ENCODE data around the gene ZNF679.
"Not testable (repeated sequence)": the region's sequence is repeated elsewhere in the genome, so short reads cannot be mapped to it uniquely, and the experiment has no call there.

The ZNF679 gene

DNA sequence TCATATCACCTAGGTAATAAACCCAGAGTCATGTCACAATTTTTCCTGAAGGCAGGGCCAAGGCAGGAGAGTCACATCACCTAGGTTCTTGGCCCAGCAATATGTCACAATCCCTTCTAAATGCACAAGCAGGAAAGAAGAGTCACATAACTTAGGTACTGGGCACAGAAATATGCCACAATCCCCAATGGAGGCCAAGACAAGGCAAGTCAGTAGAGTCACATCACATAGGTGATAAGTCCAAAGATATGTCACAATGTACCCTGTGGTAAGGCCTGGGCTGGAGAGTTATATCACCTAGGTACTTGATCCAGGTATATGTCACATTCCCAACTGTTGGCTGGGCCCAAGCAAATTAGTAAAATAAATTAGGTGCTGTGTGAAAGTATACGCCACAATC lies at the start of gene ZNF679:
ZNF679 (plus strand) TSS at position 301 of the 400 bp plus-strand sequence. CDS start 20,644 bp downstream, outside the sequence.
- DNase-seq = not testable (repeated sequence)

DNA sequence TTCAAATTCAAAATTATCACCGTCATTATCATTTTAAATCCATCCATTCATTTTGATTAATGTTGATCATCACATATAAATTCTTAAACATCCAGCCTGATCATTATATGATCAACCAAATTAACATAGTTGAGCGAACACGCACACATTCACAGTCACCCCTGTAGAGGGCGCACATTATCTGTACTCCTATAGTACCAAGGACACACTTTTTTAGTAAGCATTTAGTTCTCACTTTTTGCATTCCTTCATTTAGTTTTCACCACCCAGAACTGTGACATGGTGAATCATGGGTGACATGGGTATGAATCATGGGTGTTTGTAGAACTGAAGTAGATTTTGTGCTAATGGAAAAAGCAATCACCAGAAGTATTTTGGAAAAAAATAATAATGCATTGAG lies 47.3 kb upstream of the ZNF679 start:
- DNase-seq = no peak

DNA sequence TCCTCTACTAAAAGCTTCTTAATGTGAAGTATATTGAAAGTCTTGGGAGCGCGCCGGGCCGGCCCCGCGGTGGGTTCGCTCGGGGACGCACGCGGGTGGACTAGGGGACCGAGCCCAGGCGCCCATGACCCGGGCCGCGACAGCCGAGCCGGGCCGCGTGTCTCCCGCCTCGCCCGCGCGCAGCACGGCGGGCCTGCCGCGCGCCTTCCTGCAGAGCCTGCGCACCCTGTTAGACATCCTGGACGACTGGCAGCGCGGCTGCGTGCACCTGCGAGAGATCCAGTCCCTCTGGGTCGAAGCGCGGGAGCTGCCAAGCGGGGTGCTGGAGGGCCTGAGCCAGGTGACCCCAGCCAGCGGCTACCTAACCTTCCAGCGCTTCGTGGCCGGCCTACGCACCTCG lies 46.7 kb upstream of the ZNF679 start:
- no peak for DNase-seq

DNA sequence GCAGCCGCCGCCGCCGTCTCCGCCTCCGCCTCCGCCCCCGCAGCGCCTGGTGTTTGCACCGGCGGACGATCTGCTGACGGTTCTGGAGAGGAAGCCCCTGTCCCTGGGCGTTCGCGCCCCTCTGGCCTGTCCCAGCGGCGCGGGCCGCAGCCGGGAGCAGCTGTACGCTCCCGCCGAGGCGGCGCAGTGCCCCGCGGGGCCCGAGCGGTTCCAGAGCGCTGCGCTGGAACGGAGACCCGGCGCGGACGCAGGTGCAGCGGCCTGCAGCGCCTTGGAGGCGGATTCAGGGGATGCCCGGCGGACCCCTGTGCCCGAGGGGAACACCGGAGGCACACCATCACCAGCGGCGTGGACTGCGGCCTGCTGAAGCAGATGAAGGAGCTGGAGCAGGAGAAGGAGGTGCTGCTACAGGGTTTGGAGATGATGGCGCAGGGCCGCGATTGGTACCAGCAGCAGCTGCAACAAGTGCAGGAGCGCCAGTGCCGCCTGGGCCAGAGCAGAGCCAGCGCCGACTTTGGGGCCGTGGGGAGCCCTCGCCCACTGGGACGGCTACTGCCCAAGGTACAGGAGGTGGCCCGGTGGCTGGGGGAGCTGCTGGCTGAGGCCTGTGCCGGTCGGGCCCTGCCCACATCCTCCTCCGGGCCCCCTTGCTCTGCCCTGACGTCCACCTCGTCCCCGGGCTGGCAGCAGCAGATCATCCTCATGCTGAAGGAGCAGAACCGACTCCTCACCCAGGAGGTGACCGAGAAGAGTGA lies 46.1 kb upstream of the ZNF679 start:
- DNase-seq = no peak

- DNase-seq = no peak
Measured at GRCh38 chr7:64183126-64183742, 45.0 kb upstream of the ZNF679 start.

DNA sequence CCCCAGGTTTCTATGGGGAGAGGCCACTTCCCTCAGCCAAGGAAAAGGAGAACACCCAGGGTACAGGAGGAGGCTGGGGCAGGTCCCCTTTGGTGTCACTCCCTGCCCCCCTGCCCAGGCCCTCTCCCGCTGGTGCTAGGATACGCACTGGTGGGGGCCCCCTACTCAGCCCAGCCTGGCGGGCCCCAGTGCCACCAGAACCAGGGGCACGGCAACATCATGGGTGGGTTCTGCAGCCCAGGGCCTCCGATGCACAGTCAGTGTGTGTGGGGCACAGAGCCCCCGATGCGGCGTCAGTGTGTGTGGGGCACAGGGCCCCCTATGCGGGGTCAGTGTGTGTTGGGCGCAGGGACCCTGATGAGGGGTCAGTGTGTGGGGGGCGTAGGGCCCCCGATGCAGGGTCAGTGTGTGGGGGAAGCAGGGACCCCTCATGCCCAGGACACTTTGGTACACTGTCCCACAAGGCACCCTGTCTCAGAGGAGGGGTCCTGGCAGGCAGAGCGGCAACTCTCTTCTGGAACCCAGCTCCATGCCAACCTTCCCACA lies 44.4 kb upstream of the ZNF679 start:
- DNase-seq = no peak

- no peak for DNase-seq
Measured at GRCh38 chr7:64184376-64184775, 43.9 kb upstream of the ZNF679 start.

DNA sequence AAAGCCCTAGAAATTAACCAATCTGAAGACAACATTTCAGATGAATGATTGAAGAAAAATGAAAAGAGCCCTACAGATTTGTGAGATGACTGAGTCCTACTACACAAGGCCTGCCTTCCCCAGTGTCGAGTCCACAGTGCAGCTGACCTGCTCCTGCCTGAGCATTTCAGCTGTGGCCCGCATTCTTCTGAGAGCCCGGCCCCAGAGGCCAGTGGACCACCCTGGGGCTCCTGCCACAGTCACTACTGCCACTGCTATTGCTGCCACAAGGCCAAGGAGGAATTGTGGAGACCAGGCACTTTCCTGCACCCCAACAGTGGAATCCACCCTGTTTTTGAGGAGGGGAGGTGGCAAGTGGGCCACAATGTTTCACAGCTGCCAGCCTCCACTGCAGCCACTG lies 40.9 kb upstream of the ZNF679 start:
- no peak for DNase-seq

- no peak for DNase-seq
Measured at GRCh38 chr7:64192148-64192704, 36.0 kb upstream of the ZNF679 start.

- DNase-seq = no peak
Measured at GRCh38 chr7:64192775-64193174, 35.5 kb upstream of the ZNF679 start.

GRCh38 chr7:64206903-64207302 lies 21.4 kb upstream of the ZNF679 start, which contains the start of gene ZNF735:
TSS of gene ZNF735 (plus strand) at chr7:64207203. CDS start at chr7:64207203, 0 bp downstream.
- DNase-seq = no peak

DNA sequence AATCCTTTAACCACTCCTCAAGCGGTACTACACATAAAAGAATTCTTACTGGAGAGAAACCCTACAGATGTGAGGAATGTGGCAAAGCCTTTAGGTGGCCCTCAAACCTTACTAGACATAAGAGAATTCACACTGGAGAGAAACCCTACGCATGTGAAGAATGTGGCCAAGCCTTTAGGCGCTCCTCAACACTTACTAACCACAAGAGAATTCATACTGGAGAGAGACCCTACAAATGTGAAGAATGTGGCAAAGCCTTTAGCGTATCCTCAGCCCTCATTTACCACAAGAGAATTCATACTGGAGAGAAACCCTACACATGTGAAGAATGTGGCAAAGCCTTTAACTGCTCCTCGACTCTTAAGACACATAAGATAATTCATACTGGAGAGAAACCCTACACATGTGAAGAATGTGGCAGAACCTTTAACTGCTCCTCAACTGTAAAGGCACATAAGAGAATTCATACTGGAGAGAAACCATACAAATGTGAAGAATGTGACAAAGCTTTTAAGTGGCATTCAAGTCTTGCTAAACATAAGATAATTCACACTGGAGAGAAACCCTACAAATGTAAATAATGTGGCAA lies 8.5 kb upstream of the ZNF679 start:
- DNase-seq = not testable (repeated sequence)

DNA sequence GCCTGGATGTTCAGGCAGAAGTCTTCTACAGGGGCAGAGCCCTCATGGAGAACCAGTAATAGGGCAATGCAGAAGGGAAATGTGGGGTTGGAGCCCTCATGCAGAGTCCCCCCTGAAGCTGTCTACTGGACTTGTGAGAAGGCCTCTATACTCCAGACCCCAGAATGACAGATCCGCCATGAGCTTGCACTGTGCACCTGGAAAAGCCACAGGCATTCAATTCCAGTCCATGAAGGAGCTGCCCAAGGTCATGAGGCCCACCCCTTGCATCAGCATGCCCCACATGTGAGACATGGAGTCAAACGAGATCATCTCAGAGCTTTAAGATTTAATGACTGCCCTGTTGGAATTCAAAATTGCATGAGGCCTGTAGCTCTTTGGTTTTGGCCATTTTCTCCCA lies 4.9 kb upstream of the ZNF679 start:
- no peak for DNase-seq

- DNase-seq = no peak
Measured at GRCh38 chr7:64266341-64266919, 38.2 kb downstream of the ZNF679 start.

DNA sequence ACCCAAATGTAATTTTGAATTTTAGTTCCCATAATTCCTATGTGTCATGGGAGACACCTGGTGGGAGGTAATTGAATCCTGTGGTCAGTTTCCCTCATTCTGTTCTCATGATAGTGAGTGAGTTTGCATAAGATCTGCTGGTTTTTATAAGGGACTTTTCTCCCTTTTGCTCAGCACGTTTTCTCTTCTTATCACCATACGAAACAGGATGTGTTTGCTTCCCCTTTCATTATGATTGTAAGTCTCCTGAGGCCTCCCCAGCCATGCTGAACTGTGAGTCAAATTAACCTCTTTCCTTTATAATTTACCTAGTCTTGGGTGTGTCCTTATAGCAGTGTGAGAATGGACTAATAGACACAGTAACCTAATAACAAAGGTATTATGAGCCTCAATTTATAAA lies 49.4 kb downstream of the ZNF679 start:
- no peak for DNase-seq

GRCh38 chr7:64294701-64295420 lies 66.6 kb downstream of the ZNF679 start:
- DNase-seq = no peak

DNA sequence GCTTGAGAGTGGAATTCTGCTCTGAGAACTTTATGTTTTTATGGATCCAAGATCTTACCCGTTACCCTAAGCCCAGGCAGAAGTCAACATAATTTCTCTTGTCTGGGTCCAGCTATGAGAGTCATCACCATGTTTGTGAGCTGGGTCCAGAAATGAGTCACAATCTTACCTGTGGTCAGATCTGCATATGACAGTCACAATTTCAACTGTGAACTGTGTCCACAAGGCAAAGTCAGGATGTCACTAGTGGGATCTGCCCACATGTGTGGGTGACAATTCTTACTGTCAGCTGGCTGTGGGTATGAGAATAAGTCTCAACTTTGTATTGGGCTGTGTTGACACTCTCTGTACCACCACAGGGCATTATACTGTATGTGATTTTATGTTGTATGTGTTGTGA lies 69.1 kb downstream of the ZNF679 start:
- DNase-seq = not testable (repeated sequence)

- no peak for DNase-seq
Measured at GRCh38 chr7:64300641-64301405, 72.5 kb downstream of the ZNF679 start.

DNA sequence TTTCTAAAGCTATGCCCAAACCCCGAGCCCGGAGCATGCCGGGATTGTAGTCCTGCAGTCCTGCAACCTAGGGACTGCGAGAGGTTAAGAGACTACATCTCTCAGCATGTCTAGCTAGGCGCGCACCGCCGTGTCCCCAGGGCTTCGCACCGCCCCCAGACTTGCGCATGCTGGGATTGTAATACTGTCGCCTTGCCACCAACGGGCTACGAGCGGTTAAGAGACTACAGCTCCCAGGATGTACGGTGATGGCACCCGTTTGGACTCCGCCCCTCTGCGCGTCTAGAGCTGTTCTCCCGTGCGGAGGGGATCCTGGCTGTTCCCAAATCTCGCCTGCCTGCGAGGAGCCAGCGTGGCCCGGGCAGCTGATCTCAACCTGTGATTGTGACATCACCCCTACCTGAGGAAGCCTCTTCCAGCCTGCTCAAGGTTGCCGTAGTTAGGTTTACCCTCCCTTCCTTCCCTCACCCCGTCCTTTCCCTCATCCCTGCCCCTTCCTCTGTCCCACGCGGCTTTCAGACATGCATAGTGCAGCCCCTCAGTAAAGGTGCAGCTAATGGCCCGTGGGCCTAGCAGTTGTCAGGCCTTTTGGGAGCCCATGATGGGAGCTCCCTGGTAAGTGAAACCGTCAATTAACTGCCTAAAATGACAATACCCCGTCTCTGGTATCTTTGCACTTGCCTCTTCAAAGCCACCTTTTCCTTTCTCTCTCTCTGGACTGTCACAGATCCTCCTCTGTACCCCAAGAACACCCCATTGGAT lies 79.2 kb downstream of the ZNF679 start:
- peak; percentile 87 for DNase-seq

- DNase-seq = no peak
Measured at GRCh38 chr7:64308016-64308270, 79.7 kb downstream of the ZNF679 start.

DNA sequence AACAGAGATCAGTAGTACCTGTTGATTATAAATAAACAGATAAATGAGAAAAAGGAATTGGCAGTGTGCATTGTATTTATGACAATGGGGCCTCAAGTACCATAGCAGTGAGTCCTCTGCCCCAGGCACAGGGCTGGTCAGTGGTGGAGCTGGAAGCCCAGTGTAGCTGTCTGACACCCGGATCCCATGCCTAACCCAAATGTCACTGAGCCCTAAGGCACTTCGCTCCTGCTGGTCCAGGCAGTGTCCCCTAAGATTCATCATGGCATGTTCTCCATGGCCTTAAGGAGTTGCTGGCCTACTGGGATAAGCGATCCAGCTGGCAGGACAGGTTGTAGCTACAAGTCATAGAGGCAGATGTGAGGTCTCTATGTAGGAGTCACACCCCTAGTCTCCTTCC lies 82.2 kb downstream of the ZNF679 start:
- no peak for DNase-seq

All from right forelimb (tissue), 1 donor.